Spleen (tissue), 11 donors: ENCODE results near the gene LRRC37A3. TPM values are rescaled to one million over a fixed set of nuclear protein-coding genes. Genes with fewer than 3 reads are reported as not detected.
"Not testable (repeated sequence)": the region's sequence is repeated elsewhere in the genome, so short reads cannot be mapped to it uniquely, and the experiment has no call there.

Experiments used
- DNase-seq: peaks from one replicate; pipeline ENCODE4 v3.0.0-alpha.2; 2020
- H3K27ac ChIP-seq, 8 donors: fragments of 200-600 bp; sonication (generic) in 7 of 8; 1 replicate in 4 of 8; 2 replicates in 4 of 8; pipeline versions ENCODE4 v1.5.0 to v1.8.0; 2016 to 2021; ENCODE audit warnings: inconsistent platforms in 4 of 8, mild to moderate bottlenecking in 4 of 8, moderate library complexity in 1 of 8
- H3K27me3 ChIP-seq, 7 donors: fragments of 200-600 bp; sonication (generic) in 6 of 7; replicated peaks in 1 of 7; 1 replicate in 4 of 7; 2 replicates in 3 of 7; pipeline versions ENCODE4 v1.5.0 to v1.8.0; 2016 to 2021; ENCODE audit warnings: inconsistent platforms in 3 of 7, mild to moderate bottlenecking in 1 of 7
- H3K36me3 ChIP-seq, 6 donors: fragments of 200-600 bp; sonication (generic) in 5 of 6; 1 replicate in 4 of 6; 2 replicates in 2 of 6; pipeline versions ENCODE4 v1.5.0 to v1.8.0; 2016 to 2021; ENCODE audit warnings: inconsistent platforms in 2 of 6
- H3K4me1 ChIP-seq, 6 donors: fragments of 200-600 bp; sonication (generic) in 5 of 6; 1 replicate in 3 of 6; 2 replicates in 3 of 6; pipeline versions ENCODE4 v1.5.0 to v1.8.0; 2016 to 2021; ENCODE audit warnings: inconsistent platforms in 3 of 6
- H3K4me3 ChIP-seq, 8 donors: fragments of 200-600 bp; sonication (generic) in 7 of 8; 1 replicate in 4 of 8; 2 replicates in 4 of 8; pipeline versions ENCODE4 v1.5.0 to v1.8.0; 2016 to 2021; ENCODE audit warnings: inconsistent platforms in 4 of 8, mild to moderate bottlenecking in 4 of 8, moderate library complexity in 2 of 8
- H3K9me3 ChIP-seq, 8 donors: fragments of 200-600 bp; sonication (generic) in 7 of 8; 1 replicate in 4 of 8; 2 replicates in 4 of 8; pipeline versions ENCODE4 v1.5.0 to v1.8.0; 2016 to 2021; ENCODE audit warnings: inconsistent platforms in 4 of 8
- WGBS, 5 donors: extraction: QIAGEN DNeasy Blood & Tissue Kit in 3 of 5; methylation state at CpG; one replicate each; pipeline versions ENCODE4 v1.1.5 to v1.1.7; 2013 to 2018; 5-methylcytosine and 5-hydroxymethylcytosine counted together
- intact Hi-C: fragments of 100-400 bp; cut with DNase I; formaldehyde crosslinking; loops from one replicate; pipeline ENCODE4 v1.15.0; 2023; ENCODE audit warnings: low total_unique reads
- polyA plus RNA-seq, 3 donors: library from polyadenylated mRNA; stranded (reverse); fragments of 200-250 nt; gene quantifications; one replicate each; pipeline ENCODE4 v1.2.1, GENCODE V29; 2013
- total RNA-seq, 7 donors: library from RNA; depleted of rRNA in 3 of 7; stranded (reverse); fragments of >200 nt in 3 of 7; fragmentation: NEBNext Ultra II Directional in 4 of 7; extraction: Animal tissue kit (Norgen Biotek cat#: 25700) in 4 of 7; gene quantifications; one replicate each; pipeline versions ENCODE4 v1.1.0 to v1.2.1, GENCODE V29; 2016 to 2021
- TF ChIP-seq, protein P1 (sequence below), 11 experiments: fragments of 200-600 bp in 7 of 11; fragments of 450-650 bp in 4 of 11; sonication (generic) in 4 of 11; IDR thresholded peaks in 8 of 11; conservative IDR thresholded peaks in 3 of 11; 1 replicate in 7 of 11; 2 replicates in 4 of 11; pipeline versions ENCODE4 v1.4.0 to v1.8.0; 2016 to 2021; ENCODE audit warnings: antibody characterized with exemption in 11 of 11, inconsistent platforms in 4 of 11, mild to moderate bottlenecking in 1 of 11
- donor health status: healthy with polysubstance abuse.
- donor health status: DM: no; HTN: no; CAD: no; lungs with moderate emphysema.
- donor health status: DM: no; HTN: no; CAD: no.
- donor health status: Bipolar disorder and iron deficiency.
- donor health status: healthy.
- donor health status: DM: no; HTN: no; CAD: no.
- donor health status: DM: yes; HTN: yes; CAD: no.

The LRRC37A3 gene
- total and polyA plus RNA-seq, 10 donors = 1.8 to 44.8 (median 14.0) TPM

- H3K4me3 ChIP-seq, H3K27ac ChIP-seq, H3K9me3 ChIP-seq, intact Hi-C loops, H3K4me1 ChIP-seq, H3K36me3 ChIP-seq, H3K27me3 ChIP-seq: not testable (repeated sequence)
- DNase-seq = peak; percentile 92
- 48 to 61% (median 59%) methylated on average over 22 to 49 of the region's 49 CpGs for WGBS, 5 donors
- TF ChIP-seq, protein P1, sequence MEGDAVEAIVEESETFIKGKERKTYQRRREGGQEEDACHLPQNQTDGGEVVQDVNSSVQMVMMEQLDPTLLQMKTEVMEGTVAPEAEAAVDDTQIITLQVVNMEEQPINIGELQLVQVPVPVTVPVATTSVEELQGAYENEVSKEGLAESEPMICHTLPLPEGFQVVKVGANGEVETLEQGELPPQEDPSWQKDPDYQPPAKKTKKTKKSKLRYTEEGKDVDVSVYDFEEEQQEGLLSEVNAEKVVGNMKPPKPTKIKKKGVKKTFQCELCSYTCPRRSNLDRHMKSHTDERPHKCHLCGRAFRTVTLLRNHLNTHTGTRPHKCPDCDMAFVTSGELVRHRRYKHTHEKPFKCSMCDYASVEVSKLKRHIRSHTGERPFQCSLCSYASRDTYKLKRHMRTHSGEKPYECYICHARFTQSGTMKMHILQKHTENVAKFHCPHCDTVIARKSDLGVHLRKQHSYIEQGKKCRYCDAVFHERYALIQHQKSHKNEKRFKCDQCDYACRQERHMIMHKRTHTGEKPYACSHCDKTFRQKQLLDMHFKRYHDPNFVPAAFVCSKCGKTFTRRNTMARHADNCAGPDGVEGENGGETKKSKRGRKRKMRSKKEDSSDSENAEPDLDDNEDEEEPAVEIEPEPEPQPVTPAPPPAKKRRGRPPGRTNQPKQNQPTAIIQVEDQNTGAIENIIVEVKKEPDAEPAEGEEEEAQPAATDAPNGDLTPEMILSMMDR (IDR thresholded peaks at IDR 0.05 in 8 of 11, conservative IDR thresholded peaks at IDR 0.05 in 3 of 11) = peak; percentile 11 to 88 (median 75)
Observed at GRCh38 chr17:64847504-64848466, 71.5 kb downstream of the LRRC37A3 start.

DNA sequence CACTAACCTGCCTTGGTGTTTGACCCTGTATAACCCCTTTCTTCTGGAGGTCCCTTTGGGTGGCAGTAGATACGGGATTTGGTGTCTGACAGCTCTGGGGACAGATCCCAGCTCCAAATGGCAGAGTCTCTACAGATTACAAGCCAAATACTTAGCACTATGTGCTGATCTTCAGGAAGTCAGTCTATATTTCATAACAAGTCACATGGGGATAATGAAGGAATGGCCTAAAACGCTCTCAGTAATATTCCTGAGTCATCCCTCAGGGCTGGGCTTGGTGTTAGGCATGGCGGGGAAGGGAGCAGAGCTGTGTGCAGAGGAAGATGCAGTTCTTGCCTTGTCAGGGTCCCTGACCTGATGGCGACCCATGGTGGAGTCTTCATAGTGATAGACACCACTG lies 72.4 kb downstream of the LRRC37A3 start:
- 38 to 68% (median 65%) methylated on average over 3 of the region's 4 CpGs for WGBS, 5 donors
- H3K4me1 ChIP-seq, intact Hi-C loops, H3K9me3 ChIP-seq, H3K4me3 ChIP-seq, H3K27me3 ChIP-seq, H3K36me3 ChIP-seq, DNase-seq: not testable (repeated sequence)
- peak overlapping the region in 1 of 8 donors; percentile 30 for H3K27ac ChIP-seq

GRCh38 chr17:64843918-64844317 lies 75.4 kb downstream of the LRRC37A3 start:
- H3K27me3 ChIP-seq, DNase-seq, H3K4me3 ChIP-seq, H3K27ac ChIP-seq, intact Hi-C loops, H3K36me3 ChIP-seq, H3K9me3 ChIP-seq: not testable (repeated sequence)
- peaks cover 0 to 28% (median 0%) of the 10 kb centered on the region in 6 donors for H3K4me1 ChIP-seq
- 86 to 98% (median 89%) methylated on average over 8 of the region's 8 CpGs for WGBS, 5 donors

GRCh38 chr17:64842900-64843299 lies 76.4 kb downstream of the LRRC37A3 start:
- H3K9me3 ChIP-seq, intact Hi-C loops, H3K36me3 ChIP-seq, DNase-seq, H3K27me3 ChIP-seq, H3K4me3 ChIP-seq: not testable (repeated sequence)
- Histone ChIP-seq H3K27ac (peak overlapping the region in 2 of 8 donors; percentile 13 to 38), H3K4me1 (peaks cover 0 to 28% (median 0%) of the 10 kb centered on the region in 6 donors)
- WGBS, 5 donors = 63 to 93% (median 76%) methylated on average over 3 of the region's 3 CpGs

GRCh38 chr17:64840960-64841359 lies 78.3 kb downstream of the LRRC37A3 start:
- H3K36me3 ChIP-seq, intact Hi-C loops, H3K27me3 ChIP-seq, DNase-seq, H3K9me3 ChIP-seq, H3K4me3 ChIP-seq: not testable (repeated sequence)
- 21 to 54% (median 26%) methylated on average over 2 of the region's 2 CpGs for WGBS, 5 donors
- Histone ChIP-seq H3K4me1 (peaks cover 0 to 31% (median 2%) of the 10 kb centered on the region in 6 donors), H3K27ac (peak overlapping the region in 2 of 8 donors; percentile 30 to 56)

GRCh38 chr17:64838513-64838912 lies 80.8 kb downstream of the LRRC37A3 start:
- H3K27ac ChIP-seq, intact Hi-C loops, DNase-seq, H3K4me3 ChIP-seq, H3K9me3 ChIP-seq, H3K36me3 ChIP-seq, H3K27me3 ChIP-seq: not testable (repeated sequence)
- WGBS, 5 donors = 90 to 100% (median 97%) methylated on average over 3 to 5 of the region's 5 CpGs
- peaks cover 0 to 56% (median 13%) of the 10 kb centered on the region in 6 donors for H3K4me1 ChIP-seq
